ENCODE results near the gene DCLRE1A. TPM values are rescaled to one million over a fixed set of nuclear protein-coding genes. Genes with fewer than 3 reads are reported as not detected.

The DCLRE1A gene
- total RNA-seq, 4 donors from 2014 or later = 3.6 to 4.9 (median 4.5) TPM

DNA sequence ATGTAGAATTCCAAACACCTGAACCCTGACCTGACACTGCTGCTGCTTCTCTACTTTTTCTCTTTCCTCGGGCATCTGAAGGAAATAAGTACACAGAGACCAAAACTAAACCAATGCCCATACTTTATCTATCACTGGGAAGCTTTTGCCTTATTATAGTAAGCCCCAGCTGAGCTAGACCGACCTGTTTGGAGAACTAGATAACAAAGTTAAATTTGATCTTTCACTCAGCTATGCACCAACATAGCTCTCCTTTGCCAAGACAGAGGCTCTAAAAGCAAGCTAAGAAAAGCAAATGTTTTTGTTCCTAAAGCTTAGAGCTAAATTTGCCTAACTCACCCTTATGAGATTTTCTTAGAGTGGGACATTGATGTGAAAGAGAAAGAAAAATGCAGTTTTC lies 39.7 kb upstream of the DCLRE1A start:
- Histone ChIP-seq H3K4me1 (peaks cover 0 to 18% (median 5%) of the 10 kb centered on the region in 4 donors), H3K4me3 (no peak overlapping the region), H3K27me3 (no peaks in the 10 kb centered on the region), H3K27ac (no peak overlapping the region), H3K9me3 (no peaks in the 10 kb centered on the region), H3K36me3 (peaks cover 0 to 20% (median 2%) of the 10 kb centered on the region in 3 donors)
- no peak for DNase-seq (ENCODE audit: low spot score in 2 of 2)
- TF ChIP-seq, protein P1, sequence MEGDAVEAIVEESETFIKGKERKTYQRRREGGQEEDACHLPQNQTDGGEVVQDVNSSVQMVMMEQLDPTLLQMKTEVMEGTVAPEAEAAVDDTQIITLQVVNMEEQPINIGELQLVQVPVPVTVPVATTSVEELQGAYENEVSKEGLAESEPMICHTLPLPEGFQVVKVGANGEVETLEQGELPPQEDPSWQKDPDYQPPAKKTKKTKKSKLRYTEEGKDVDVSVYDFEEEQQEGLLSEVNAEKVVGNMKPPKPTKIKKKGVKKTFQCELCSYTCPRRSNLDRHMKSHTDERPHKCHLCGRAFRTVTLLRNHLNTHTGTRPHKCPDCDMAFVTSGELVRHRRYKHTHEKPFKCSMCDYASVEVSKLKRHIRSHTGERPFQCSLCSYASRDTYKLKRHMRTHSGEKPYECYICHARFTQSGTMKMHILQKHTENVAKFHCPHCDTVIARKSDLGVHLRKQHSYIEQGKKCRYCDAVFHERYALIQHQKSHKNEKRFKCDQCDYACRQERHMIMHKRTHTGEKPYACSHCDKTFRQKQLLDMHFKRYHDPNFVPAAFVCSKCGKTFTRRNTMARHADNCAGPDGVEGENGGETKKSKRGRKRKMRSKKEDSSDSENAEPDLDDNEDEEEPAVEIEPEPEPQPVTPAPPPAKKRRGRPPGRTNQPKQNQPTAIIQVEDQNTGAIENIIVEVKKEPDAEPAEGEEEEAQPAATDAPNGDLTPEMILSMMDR (IDR thresholded peaks at IDR 0.05) = no peak
- TF ChIP-seq POLR2A (IDR thresholded peaks at IDR 0.05) (no peak), EP300 (IDR thresholded peaks at IDR 0.05) (no peak)
- WGBS, 2 donors = 84 to 90% methylated on average over 2 of the region's 2 CpGs

DNA sequence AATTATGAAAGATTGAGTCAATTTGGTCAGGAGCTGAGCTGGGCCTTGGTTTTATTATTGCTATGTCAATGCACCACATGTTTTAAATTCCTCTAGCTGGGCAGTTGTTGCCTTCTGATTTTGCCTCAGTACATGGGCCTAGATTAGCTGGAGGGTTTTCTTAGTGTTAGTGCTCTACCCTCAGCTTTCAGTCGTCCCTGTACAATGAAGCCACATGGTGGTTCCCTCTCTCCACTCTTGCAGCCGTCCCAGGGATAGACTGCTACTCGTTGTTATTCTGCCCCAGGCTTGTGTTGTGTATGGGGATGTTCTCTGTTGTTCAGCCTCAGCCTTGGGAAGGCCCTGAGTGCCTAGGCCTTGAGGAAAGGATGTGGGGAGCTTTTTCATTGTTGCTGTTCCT lies 37.6 kb upstream of the DCLRE1A start:
- 42 to 45% methylated on average over 3 of the region's 3 CpGs for WGBS, 2 donors
- no peak for DNase-seq (ENCODE audit: low spot score in 2 of 2)
- H3K27ac ChIP-seq = no peak overlapping the region
- peaks cover 0 to 18% (median 5%) of the 10 kb centered on the region in 4 donors for H3K4me1 ChIP-seq
- H3K36me3 ChIP-seq = peaks cover 0 to 24% (median 0%) of the 10 kb centered on the region in 3 donors
- no peaks in the 10 kb centered on the region for H3K9me3 ChIP-seq
- TF ChIP-seq POLR2A (IDR thresholded peaks at IDR 0.05) (no peak), EP300 (IDR thresholded peaks at IDR 0.05) (no peak)
- TF ChIP-seq, protein P1 (IDR thresholded peaks at IDR 0.05) = no peak
- H3K27me3 ChIP-seq = no peaks in the 10 kb centered on the region
- no peak overlapping the region for H3K4me3 ChIP-seq

DNA sequence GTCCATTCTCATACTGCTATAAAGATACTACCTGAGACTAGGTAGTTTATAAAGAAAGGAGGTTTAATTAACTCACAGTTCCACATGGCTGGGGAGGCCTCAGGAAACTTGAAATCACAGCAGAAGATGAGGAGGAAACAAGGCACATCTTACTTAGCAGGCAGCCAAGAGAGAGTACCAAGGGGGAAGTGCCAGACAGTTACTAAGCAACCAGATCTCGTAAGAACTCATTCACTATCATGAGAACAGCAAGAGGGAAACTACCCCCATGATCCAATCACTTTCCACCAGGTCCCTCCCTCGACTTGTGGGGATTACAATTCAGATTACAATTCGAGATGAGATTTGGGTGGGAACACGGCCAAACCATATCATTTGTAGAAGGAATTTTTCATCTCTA lies 36.9 kb upstream of the DCLRE1A start:
- 86% methylated on average over 4 of the region's 4 CpGs for WGBS, 2 donors
- peaks cover 0 to 18% (median 5%) of the 10 kb centered on the region in 4 donors for H3K4me1 ChIP-seq
- no peaks in the 10 kb centered on the region for H3K9me3 ChIP-seq
- TF ChIP-seq EP300 (IDR thresholded peaks at IDR 0.05) (no peak), POLR2A (IDR thresholded peaks at IDR 0.05) (no peak)
- TF ChIP-seq, protein P1 (IDR thresholded peaks at IDR 0.05) = no peak
- H3K36me3 ChIP-seq = peaks cover 0 to 31% (median 0%) of the 10 kb centered on the region in 3 donors
- no peaks in the 10 kb centered on the region for H3K27me3 ChIP-seq
- no peak overlapping the region for H3K27ac ChIP-seq
- no peak overlapping the region for H3K4me3 ChIP-seq
- DNase-seq (ENCODE audit: low spot score in 2 of 2) = no peak

DNA sequence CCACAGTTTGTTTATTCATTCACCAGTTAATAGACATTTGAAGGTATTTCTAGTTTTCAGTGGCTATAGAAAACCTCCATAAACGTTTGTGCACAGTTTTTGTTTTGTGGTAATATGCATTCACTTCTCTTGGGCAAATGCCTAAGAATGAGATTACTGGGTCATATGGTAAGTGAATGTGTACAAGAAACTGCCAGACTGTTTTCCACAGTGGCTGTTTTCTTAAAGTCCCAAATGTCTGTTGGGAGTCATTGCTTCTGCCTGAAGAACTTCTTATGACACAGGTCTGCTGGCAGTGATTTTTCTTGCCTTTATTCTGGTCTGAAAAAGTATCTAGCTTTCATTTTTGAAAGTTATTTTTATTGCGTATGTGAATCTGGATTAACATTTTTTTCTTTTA lies 36.0 kb upstream of the DCLRE1A start:
- no peak for DNase-seq (ENCODE audit: low spot score in 2 of 2)
- 72 to 76% methylated on average over 2 of the region's 2 CpGs for WGBS, 2 donors
- no peak for TF ChIP-seq POLR2A (IDR thresholded peaks at IDR 0.05)
- no peak for TF ChIP-seq EP300 (IDR thresholded peaks at IDR 0.05)
- TF ChIP-seq, protein P1 (IDR thresholded peaks at IDR 0.05) = no peak
- H3K4me1 ChIP-seq = peaks cover 0 to 14% (median 2%) of the 10 kb centered on the region in 4 donors
- H3K9me3 ChIP-seq = no peaks in the 10 kb centered on the region
- no peak overlapping the region for H3K27ac ChIP-seq
- H3K27me3 ChIP-seq = no peaks in the 10 kb centered on the region
- no peak overlapping the region for H3K4me3 ChIP-seq
- peaks cover 0 to 40% (median 0%) of the 10 kb centered on the region in 3 donors for H3K36me3 ChIP-seq

DNA sequence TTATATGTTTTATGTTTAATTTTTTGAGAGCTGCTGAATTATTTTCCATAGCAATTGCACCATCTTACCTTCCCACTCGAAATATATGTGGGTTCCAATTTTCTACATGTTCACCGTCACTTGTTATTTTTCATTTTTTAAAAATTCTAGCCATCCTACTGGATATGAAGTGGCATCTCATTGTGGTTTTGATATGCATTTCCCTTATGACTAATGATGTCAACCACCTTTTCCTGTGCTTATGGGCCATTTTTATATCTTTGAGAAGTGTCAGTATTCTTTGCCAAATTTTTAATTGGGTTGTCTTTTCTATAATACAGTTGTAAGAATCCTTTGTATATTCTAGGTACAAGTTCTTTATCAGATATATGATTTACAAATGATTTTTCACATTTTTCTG lies 28.4 kb upstream of the DCLRE1A start:
- DNase-seq (ENCODE audit: low spot score in 2 of 2) = no peak
- Histone ChIP-seq H3K27me3 (no peaks in the 10 kb centered on the region), H3K27ac (no peak overlapping the region), H3K4me3 (no peak overlapping the region), H3K36me3 (peaks cover 0 to 63% (median 0%) of the 10 kb centered on the region in 3 donors), H3K4me1 (no peaks in the 10 kb centered on the region), H3K9me3 (no peaks in the 10 kb centered on the region)
- no peak for TF ChIP-seq EP300 (IDR thresholded peaks at IDR 0.05)
- TF ChIP-seq, protein P1 (IDR thresholded peaks at IDR 0.05) = no peak
- no peak for TF ChIP-seq POLR2A (IDR thresholded peaks at IDR 0.05)
- 94 to 95% methylated on average over 2 of the region's 2 CpGs for WGBS, 2 donors

Data from tibial nerve (tissue), 4 donors.